K562 (cell line): ENCODE measurements around the gene DGCR8. TPM values are rescaled to one million over a fixed set of nuclear protein-coding genes. Genes with fewer than 3 reads are reported as not detected.

ENCODE experiments used
- BRD9 ChIP-seq: fragments of 450-650 bp; IDR thresholded peaks from 2 replicates; pipeline ENCODE4 v1.6.1; 2018; ENCODE audit warnings: low read depth; ENCODE audit not compliant: partially characterized antibody
- FOXJ2 ChIP-seq: fragments of 200-800 bp; sonication (Bioruptor generic); IDR thresholded peaks from 2 replicates; pipeline ENCODE4 v1.6.1; 2016; ENCODE audit warnings: missing genetic modification characterization, missing compliant biosample characterization
- HSF4 ChIP-seq: fragments of 250-450 bp; sonication (Bioruptor Pico); IDR thresholded peaks from 2 replicates; pipeline ENCODE4 v2.1.2; 2022; ENCODE audit warnings: mild to moderate bottlenecking, moderate library complexity, borderline replicate concordance
- KDM1A ChIP-seq, 2 experiments: fragments of 450-650 bp; IDR thresholded peaks; 2 replicates each; pipeline ENCODE4 v1.6.1; 2016; ENCODE audit warnings: mild to moderate bottlenecking in 2 of 2
- L3MBTL2 ChIP-seq: fragments of 450-650 bp; IDR thresholded peaks from 2 replicates; pipeline ENCODE4 v1.6.1; 2016; ENCODE audit warnings: mild to moderate bottlenecking, moderate library complexity
- RCOR1 ChIP-seq, 2 experiments: IDR thresholded peaks; 2 replicates each; pipeline ENCODE4 v1.6.1; 2012; ENCODE audit warnings: low read depth in 2 of 2, low read length in 2 of 2, borderline replicate concordance in 1 of 2, improper control_type of control experiment in 1 of 2
- XRCC4 ChIP-seq: IDR thresholded peaks from one replicate; pipeline ENCODE4 v1.6.1; 2011; ENCODE audit not compliant: insufficient read depth, insufficient read length; ENCODE audit errors: extremely low read depth
- ZFPM2 ChIP-seq: fragments of 250-450 bp; sonication (Bioruptor Pico); IDR thresholded peaks from 2 replicates; pipeline ENCODE4 v1.5.1; 2022; ENCODE audit warnings: mild to moderate bottlenecking
- ZKSCAN3 ChIP-seq: fragments of 250-450 bp; sonication (Bioruptor Pico); IDR thresholded peaks from 2 replicates; pipeline ENCODE4 v1.4.0; 2020
- ZNF311 ChIP-seq: fragments of 250-450 bp; sonication (Bioruptor Pico); IDR thresholded peaks from 2 replicates; pipeline ENCODE4 v1.4.0; 2020; ENCODE audit warnings: mild to moderate bottlenecking, moderate library complexity
- polyA plus RNA-seq, 8 experiments: library from polyadenylated mRNA; depleted of rRNA in 4 of 8; stranded (reverse) in 5 of 8; unstranded in 3 of 8; fragments of >200 nt; fragmentation: Nextera tagmentation in 2 of 8; fragmentation: Illumina TruSeq in 1 of 8; extraction: Ambion mirVana in 2 of 8; extraction: Trizol in 1 of 8; gene quantifications; 2 replicates each; pipeline versions ENCODE4 v1.2.1 to v1.2.3, GENCODE V29; 2011 to 2014; ENCODE audit warnings: inconsistent platforms in 1 of 8, missing spikeins in 1 of 8
- total RNA-seq, 7 experiments: library from RNA; depleted of rRNA in 6 of 7; stranded (reverse); fragments of >200 nt in 6 of 7; fragmentation: Illumina TruSeq in 2 of 7; extraction: Trizol in 2 of 7; gene quantifications; 2 replicates each; pipeline versions ENCODE4 v1.2.1 to v1.2.3, GENCODE V29; 2011 to 2021; ENCODE audit warnings: low replicate concordance in 1 of 7
- TF ChIP-seq, protein P1 (sequence below): fragments of 450-650 bp; IDR thresholded peaks from 2 replicates; pipeline ENCODE4 v1.6.1; 2016; ENCODE audit warnings: low read depth, mild to moderate bottlenecking, moderate library complexity
- TF ChIP-seq, protein P2 (sequence below): fragments of 450-650 bp; formaldehyde crosslinking; conservative IDR thresholded peaks from 2 replicates; pipeline ENCODE4 v1.4.0; 2022; ENCODE audit warnings: mild to moderate bottlenecking, missing genetic modification characterization
- TF ChIP-seq, protein P3 (sequence below): conservative IDR thresholded peaks from 2 replicates; pipeline ENCODE4 v1.6.1; 2011; ENCODE audit warnings: low read depth, mild to moderate bottlenecking, low read length; ENCODE audit not compliant: control insufficient read depth
- TF ChIP-seq, protein P4 (sequence below): fragments of 250-450 bp; sonication (Bioruptor Pico); IDR thresholded peaks from 2 replicates; pipeline ENCODE4 v1.8.0; 2022; ENCODE audit warnings: inconsistent platforms, mild to moderate bottlenecking, moderate library complexity, borderline replicate concordance

Gene DGCR8
- total and polyA plus RNA-seq, 9 of the 15 experiments (the other 6 are each of a cell fraction or from before 2014, with no cell fraction given), result 5.9 to 144 (median 80.1) TPM

DNA sequence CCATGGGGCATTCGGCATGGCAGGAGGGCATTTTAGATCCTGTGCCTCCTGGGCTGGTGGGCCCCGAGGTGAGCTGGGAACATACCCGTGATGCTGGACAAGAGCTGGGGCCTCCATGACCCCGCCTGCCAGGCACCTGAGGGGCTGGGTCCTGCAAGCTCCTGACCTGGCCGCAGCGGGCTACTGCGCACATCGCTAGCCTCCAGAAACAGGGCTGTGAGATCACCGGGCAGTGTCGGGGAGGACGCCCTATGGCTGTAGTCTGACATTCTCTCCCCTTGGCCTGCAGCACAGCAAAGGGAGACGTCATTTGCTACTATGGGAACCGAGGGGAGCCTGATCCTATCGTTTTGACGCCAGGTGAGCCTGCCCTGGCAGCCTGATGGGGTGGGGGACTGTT is 24.4 kb upstream of the DGCR8 start (continued):
- no peak for TF ChIP-seq KDM1A (IDR thresholded peaks at IDR 0.05)
- no peak for TF ChIP-seq RCOR1 (IDR thresholded peaks at IDR 0.05; ENCODE audit: borderline replicate concordance in 1 of 2, low read depth in 2 of 2, low read length in 2 of 2)
- no peak for TF ChIP-seq ZFPM2
- TF ChIP-seq, protein P1, sequence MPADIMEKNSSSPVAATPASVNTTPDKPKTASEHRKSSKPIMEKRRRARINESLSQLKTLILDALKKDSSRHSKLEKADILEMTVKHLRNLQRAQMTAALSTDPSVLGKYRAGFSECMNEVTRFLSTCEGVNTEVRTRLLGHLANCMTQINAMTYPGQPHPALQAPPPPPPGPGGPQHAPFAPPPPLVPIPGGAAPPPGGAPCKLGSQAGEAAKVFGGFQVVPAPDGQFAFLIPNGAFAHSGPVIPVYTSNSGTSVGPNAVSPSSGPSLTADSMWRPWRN, result no peak
- TF ChIP-seq, protein P2, sequence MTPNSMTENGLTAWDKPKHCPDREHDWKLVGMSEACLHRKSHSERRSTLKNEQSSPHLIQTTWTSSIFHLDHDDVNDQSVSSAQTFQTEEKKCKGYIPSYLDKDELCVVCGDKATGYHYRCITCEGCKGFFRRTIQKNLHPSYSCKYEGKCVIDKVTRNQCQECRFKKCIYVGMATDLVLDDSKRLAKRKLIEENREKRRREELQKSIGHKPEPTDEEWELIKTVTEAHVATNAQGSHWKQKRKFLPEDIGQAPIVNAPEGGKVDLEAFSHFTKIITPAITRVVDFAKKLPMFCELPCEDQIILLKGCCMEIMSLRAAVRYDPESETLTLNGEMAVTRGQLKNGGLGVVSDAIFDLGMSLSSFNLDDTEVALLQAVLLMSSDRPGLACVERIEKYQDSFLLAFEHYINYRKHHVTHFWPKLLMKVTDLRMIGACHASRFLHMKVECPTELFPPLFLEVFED (CRISPR knock-in tag), result no peak
- TF ChIP-seq, protein P3, sequence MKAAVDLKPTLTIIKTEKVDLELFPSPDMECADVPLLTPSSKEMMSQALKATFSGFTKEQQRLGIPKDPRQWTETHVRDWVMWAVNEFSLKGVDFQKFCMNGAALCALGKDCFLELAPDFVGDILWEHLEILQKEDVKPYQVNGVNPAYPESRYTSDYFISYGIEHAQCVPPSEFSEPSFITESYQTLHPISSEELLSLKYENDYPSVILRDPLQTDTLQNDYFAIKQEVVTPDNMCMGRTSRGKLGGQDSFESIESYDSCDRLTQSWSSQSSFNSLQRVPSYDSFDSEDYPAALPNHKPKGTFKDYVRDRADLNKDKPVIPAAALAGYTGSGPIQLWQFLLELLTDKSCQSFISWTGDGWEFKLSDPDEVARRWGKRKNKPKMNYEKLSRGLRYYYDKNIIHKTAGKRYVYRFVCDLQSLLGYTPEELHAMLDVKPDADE, result 0 out of 2 replicates have a peak, but pooled peaks have one; percentile 30
- TF ChIP-seq BRD9, result no peak
- no peak for TF ChIP-seq XRCC4
- TF ChIP-seq HSF4 (CRISPR knock-in tag), result no peak
- no peak for TF ChIP-seq L3MBTL2
- TF ChIP-seq, protein P4, sequence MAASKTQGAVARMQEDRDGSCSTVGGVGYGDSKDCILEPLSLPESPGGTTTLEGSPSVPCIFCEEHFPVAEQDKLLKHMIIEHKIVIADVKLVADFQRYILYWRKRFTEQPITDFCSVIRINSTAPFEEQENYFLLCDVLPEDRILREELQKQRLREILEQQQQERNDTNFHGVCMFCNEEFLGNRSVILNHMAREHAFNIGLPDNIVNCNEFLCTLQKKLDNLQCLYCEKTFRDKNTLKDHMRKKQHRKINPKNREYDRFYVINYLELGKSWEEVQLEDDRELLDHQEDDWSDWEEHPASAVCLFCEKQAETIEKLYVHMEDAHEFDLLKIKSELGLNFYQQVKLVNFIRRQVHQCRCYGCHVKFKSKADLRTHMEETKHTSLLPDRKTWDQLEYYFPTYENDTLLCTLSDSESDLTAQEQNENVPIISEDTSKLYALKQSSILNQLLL (CRISPR knock-in tag), result 0 out of 2 replicates have a peak, but pooled peaks have one; percentile 25
- TF ChIP-seq ZKSCAN3 (CRISPR knock-in tag), result no peak
- no peak for TF ChIP-seq ZNF311
- no peak for TF ChIP-seq FOXJ2 (tag)
